Stromal cell of bone marrow (primary cell): ENCODE measurements around the gene KIT.

Source experiments
- DNase-seq: peaks from one replicate; pipeline ENCODE4 v3.0.0-alpha.2; 2012; ENCODE audit warnings: low read depth

KIT gene

DNA sequence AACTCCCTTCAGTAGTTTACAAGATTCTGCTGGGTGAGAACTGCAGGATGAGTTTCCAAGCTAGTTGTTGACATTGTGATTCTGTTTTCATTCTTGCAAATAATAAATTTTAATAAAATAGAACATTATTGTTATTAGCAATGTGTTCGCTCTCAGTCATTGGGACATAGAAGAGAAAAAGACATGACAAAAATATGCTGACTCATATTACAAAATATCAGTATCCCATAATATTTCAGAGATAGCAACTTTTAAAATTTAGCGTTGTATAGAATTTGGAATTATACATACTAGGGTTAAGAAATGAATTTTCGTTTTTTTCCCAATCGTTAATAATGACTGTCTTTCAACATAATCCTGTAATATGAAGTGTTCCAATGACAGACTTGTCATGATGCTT lies 45.4 kb downstream of the KIT start:
- no peak for DNase-seq

DNA sequence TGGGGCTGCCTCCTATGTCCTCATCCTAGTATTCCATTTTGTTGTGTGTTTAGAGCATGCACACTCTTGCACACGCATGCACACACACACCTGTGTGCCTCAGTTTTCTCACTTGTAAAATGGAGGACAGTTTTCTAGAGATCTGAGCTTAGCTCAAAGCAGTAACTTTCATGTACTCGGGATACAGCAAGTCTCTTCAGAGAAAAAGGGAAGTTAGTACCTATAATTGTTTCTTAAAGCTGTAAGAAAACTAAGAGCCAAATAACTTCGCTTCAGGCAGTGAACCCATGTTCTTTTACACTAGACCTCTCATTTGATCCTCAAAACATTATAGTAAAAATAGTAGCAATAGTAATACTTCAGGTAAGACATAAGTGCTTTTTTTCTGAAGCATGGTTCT lies 49.6 kb downstream of the KIT start:
- no peak for DNase-seq

DNA sequence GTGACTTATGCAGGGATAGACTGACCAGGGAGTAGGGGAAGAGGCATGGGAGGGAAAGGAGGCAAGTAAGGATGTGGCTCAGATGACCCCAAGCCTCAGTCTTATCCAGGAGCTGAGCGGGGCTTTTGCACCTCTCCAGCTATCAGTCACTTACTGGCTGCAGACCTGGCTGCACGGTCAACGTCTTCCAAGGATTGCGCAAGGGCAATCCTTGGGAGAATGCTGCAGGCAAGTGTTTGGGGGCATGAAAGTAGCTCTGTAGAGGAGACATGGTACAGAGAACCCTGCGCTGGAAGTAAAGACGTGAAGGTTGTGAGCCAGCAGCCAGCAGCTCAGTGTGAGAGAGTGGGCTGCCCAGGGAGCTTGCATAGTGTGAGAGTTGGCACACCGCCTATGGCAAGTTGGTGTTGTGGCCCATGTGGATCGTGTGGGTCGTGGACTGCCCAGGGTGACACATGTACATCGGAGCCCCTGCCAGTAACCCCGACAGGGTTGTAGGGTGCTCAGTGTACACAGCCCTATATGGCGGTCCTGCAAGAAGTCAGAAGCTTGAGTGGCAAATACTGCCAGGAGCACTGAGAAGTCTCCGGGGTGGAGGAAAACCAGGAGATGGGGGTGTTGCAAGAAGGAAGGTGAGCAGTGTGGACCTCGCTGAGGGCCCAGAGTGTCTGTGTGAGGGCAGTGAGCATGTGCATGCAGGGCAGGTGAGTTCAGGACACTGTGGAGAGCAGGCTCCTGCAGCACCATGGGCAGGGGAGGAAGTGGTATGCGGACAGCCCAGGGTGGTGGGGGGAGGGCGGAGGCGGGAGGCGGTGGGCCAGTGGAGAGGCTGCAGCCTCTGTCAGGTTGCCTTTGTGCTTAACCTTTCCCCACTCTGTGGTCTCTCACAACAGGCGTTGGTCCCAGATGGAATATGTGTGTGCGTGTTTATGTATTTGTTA lies 50.9 kb downstream of the KIT start:
- DNase-seq: no peak

DNA sequence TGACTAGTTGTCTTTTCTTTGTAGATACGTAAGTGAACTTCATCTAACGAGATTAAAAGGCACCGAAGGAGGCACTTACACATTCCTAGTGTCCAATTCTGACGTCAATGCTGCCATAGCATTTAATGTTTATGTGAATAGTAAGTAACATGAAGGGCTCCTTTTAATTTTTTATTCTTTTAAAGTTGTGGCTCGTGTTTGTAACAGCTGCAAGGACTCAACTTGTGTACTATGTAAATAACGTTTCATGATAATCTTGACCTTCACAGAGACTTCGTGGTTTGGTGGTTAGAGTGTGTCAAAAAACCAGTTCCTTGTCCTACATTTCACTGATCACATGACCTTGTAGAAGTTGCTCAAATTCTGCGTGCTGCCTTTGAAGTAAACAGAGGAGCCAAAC lies 51.6 kb downstream of the KIT start:
- no peak for DNase-seq

DNA sequence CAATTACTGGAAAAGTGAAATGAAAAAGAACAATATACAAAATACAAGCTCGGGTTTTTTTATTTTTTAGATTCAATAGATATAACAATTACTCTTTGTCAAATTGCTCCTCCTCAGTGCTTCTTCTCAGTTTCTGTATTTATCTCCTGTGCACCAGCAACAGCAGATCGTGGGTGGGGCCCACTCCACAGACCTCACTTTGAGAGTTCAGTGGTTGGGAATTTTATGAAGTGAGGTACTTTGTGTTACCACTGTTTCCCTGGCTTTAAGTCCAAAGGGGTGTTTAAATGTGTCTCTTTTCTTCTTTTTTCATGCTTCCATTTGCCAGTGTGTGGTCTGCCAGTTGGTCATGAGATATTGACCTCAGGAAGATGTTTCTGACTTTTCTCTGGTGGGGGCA lies 54.4 kb downstream of the KIT start:
- no peak for DNase-seq

DNA sequence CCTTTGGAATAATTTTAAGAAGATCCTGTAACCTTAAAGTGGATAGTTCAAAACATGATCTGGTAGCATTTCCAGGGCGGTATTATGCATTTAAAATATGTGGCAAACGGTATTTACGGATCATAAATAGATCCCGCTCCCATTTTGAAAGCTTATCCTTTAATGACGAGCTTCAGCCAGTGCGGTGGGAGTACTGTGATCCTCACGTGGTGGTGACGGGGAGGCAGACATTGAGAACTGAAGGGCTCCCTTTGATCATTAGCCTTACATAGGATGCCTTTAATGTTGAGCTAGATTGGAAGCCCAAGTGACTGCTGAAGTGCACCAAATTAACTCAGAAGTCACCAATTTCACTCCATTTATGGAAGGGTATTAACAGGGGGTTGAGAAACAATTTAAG lies 56.9 kb downstream of the KIT start:
- DNase-seq: no peak

DNA sequence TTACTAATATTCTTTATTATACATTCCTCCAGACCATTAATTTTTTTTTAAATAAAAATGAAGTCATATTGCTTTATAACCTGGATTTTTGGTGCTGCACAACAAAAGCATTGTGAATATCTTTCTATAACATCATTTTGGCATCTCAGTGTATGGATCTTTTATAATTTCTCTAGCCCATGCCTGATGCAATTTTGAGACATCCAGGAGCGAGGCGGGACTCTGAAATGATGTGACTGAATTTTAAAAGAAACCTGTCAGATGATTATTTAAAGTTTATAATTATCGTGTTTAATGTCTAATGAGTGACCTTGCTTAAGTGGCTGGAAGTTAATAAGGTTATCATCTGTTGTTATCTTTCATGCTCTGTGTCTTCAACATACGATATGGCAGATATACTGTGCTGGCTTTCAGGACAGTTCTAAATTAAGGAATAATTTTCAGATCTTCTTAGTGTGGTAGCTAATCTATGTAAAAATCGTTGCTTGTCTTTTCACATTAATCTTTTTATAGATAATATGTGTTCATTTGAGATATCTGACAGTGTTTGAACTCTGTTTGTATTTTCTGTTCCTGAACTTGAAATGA lies 58.8 kb downstream of the KIT start:
- no peak for DNase-seq

DNA sequence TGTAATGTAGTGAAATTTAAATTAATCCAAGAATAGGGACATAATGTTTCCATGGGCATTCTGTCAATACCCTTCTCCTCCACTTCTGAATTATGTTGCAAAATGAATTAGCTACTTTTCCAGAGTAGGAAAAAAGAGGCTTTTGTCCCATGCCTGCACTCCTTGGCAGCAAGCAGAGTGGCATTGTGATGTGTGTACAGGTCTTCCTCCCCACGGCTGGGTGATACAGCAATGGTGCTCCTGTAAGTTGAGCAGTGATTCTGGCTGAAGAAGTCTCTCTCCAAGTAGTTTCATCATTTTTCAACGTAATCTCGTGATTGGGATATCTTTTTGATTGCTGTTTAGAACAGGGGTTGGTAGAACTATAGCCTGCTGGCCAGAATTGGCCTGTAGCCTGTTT lies 59.9 kb downstream of the KIT start:
- DNase-seq: no peak

DNA sequence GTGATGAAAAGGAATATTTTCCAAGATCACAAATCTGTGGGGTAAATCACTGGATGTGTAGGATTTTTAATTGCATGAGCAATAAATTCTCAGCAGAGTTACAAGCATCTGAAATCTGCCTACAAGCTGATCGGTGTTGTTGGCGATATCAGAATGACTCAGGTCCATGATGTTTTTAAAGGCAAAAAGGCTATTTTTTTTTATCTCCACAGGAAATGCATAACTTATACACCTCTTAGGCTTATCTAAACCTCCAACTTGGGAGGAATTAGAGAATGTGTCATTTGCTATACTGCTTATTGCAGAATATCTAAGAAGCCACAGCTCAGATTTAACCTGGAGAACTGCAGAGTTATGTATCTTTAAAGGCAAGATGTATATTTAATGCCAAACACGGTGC lies 61.6 kb downstream of the KIT start:
- no peak for DNase-seq

DNA sequence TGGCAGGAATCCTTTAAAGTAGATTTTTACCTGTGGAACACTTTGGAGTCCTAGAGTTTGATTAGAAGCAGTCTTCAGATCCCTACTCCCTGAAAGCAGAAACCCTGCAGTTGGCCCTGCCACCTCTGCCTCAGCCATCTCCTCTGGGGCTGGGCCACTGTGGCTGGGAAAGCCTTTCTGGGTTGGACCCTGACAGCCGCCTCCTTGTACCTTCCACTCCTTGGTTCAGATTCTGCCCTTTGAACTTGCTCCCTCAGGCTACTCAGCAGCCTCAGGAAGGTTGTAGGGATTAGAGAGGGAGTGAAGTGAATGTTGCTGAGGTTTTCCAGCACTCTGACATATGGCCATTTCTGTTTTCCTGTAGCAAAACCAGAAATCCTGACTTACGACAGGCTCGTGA lies 65.5 kb downstream of the KIT start:
- no peak for DNase-seq

DNA sequence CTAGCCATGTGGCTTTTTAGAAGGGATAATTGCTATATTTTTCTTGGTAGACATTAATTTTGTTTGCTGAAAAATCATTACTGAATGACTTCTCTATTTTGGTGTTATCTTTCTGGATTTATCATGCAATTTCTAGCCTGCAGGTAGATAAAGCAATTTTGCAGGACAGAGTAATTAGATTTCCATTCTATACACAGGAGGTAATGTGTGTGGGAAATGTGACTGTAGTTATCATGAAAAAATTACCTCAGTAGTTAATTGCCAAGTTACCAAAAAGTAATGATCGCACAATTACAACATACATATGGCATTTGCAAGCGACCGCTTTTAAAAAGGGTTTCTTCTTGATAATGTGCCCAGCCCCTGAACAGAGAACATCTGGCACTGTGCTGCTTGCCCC lies 66.1 kb downstream of the KIT start:
- DNase-seq: no peak

DNA sequence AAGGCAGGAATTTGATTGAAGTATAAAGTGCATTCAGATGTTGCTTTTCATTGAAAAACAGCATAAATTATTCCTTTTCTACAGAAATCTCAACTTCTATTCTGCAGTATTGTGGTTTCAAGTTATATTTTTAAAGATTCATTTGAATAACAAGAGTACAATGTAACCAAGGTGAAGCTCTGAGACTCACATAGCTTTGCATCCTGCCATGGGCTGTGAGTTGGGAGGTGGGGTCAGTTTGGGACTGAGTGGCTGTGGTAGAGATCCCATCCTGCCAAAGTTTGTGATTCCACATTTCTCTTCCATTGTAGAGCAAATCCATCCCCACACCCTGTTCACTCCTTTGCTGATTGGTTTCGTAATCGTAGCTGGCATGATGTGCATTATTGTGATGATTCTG lies 69.2 kb downstream of the KIT start:
- no peak for DNase-seq

DNA sequence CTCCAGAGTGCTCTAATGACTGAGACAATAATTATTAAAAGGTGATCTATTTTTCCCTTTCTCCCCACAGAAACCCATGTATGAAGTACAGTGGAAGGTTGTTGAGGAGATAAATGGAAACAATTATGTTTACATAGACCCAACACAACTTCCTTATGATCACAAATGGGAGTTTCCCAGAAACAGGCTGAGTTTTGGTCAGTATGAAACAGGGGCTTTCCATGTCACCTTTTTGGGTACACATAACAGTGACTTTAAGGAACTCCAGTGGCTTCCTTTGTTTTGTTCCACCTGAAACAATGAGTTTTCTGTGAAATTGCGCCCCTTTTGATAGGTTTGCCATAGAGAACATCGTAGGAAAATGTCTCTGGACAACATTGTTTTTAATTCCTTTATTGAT lies 69.6 kb downstream of the KIT start:
- DNase-seq: no peak

DNA sequence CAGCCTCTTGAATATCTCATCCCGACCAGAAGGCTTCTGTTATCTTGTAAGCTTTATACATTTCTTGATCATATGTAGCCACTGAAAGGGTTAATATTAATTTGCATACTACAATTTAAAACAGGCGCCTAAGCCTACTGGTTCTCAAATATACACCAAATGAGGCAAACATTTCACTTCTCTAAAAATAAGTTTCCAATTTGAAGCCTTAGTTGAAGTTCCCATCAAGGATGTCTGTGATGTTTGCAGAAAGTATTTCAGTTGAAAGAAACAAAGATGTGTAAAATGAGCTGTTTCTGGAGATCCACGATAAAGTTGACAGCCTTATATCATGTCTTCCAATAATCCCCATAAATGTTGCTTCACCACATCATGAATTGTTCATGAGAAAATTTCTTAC lies 70.6 kb downstream of the KIT start:
- DNase-seq: no peak

DNA sequence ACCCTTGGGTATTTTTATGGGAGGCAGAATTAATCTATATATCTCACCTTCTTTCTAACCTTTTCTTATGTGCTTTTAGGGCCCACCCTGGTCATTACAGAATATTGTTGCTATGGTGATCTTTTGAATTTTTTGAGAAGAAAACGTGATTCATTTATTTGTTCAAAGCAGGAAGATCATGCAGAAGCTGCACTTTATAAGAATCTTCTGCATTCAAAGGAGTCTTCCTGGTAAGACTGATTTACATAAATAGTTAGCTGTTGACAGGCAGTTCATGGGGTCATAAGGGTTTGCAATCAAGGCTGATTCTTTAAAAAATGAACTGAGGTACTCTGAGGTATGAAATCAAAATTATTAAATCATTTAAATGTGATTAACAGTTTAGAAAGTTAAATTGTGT lies 71.5 kb downstream of the KIT start:
- no peak for DNase-seq

DNA sequence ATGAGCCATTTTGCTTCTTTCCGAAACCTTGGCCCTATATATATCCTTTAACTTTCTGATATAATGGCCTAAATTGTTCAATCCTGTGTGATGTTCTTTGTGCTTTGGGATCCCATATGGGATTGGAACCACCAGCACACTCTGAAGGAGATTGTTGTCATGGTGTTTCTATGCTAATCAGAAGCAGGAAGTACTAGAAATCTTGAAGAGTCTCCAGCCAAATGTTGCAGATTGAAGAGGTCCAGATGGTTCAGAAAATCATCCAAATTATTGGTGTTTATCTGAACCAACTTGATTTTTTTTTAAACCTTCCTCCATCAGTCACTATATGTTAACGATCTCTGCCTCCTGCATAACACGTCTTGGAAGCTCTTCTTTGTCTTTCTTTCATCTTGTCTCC lies 72.8 kb downstream of the KIT start:
- no peak for DNase-seq

DNA sequence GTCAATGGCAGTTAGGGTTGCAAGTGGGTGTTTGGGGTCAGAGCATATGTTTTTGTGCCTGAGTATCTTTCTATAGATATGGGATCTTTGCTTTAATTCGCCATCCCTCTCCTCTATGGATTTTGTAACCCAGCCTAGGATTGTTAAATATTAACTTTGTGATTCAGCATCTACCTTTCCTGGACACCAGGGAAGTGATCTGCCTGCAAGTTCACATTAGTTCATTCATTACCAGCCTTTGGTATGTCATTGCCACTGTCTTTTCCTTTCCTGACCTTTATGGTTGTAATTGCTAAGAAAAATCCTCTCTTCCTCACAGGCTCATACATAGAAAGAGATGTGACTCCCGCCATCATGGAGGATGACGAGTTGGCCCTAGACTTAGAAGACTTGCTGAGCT lies 73.8 kb downstream of the KIT start:
- no peak for DNase-seq

DNA sequence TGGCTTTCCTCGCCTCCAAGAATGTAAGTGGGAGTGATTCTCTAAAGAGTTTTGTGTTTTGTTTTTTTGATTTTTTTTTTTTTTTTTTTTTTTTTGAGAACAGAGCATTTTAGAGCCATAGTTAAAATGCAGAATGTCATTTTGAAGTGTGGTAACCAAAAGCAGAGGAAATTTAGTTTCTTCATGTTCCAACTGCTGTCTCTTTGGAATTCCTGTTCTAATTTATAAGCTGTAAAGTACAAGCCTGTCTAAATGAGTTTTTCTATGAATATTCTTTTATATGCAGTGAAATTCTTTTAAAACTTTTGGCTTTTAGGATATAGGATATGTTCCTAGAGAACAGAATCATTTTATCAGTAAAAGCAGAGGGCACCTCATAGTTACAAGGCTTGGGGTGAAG lies 74.2 kb downstream of the KIT start:
- no peak for DNase-seq

DNA sequence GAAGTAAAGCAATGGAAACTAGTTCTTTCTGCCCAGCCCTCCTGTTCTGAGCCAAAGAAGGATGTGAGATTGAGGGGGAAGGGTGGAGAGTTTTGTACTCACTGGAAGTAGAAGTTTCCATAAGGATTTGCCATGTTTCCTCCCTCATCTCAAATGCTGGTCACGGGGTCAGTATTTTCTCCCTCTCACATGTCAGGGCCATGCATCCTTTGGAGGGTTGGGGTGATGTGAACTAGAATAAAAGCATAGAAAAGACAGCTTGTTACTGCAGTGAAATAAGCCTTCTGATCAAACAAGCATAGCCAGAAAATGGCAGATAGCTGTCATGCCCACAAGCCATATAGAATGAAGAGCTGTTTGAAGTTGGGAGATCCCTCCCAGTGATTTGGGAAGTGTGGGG lies 79.7 kb downstream of the KIT start:
- DNase-seq: no peak

DNA sequence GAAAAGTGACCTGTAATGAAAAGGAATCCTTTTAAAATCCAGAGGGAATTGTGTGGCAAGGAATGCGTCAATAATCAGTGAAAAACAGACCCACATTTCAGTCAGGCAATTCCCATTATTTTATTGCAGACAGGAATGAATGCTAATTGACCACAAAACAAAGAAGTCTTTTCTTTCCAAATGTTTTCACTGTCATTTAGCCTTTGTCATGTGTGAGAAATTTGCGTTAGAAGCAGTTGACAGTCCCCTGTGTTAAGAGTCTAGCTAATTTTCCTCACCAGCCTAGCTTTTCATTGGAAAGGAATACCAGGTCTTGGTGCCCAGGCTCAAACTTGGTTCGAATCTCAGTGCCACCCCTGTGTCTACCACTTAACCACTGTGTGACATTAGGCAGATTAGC lies 83.4 kb downstream of the KIT start:
- no peak for DNase-seq

DNA sequence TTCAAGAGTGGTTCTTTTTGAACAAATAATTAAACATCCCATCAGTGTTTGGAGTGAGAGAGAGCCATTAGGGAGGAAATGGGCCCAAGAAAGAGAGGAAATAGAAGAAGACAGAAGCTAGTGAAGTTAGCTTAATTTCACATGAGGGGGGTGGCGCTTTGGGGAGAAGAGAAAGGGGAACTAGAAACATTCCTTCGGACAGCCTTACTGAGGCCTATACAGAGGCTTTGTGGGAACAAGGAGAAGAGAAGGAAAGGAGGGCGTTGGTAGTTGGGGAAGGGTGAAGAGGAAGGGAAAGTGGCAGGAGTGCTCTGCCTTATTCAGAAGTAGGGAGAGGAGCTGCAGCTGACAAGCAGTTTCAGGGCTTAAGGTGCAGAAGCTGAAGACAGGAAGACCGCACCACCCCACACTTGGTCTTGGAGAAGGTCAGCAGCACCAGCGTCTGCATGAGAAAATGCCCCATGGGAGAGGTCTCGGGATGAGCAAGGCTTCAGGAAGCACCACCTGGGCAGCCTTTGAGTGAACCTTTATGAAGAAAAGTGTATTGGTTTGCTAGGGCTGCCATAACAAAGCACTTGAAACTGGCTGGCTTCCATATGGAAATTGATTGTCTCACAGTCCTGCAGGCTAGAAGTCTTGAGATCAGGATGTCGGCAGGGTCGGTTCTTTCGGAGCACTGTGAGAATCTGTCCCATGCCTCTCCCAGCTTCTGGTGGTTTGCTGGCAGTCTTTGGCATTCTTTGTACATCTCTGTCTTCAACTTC lies 85.1 kb downstream of the KIT start:
- no peak for DNase-seq

DNA sequence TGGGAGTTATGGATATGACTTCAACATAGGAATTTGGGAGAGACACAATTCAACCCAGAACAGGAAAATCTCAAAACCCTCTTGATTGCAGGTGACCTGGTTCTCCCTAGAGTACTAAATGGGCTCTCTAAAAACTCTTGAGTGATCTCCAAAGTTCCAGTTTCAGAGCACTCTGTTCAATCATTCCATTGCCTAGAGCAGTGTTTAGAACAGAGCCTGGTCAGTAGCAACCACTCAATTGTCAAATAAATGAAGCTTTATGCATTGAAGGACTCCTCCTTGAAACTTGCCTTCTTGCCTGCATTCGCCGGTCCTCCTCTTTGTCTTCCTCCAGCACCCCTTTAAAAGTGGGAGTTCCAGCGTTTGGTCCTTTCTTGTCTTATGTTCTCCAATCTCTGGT lies 85.8 kb downstream of the KIT start:
- DNase-seq: no peak

DNA sequence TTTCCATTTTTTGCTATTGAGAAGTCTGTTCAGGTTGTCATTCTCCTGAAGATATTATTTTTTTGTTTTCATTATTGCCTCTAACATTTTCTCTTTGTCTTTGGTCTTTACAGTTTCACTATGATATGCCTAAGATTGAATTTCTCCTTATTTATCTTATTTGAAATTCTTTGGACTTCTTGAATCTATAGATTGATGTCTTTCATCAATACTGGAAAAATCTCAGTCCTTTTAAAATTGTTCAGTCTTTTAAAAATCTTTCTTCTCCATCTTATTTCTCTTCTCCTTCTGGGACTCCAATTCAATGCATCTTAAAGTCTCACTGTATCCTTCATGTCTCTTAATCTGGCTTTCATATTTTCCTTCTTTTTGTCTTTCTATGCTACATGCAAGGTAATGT lies 86.7 kb downstream of the KIT start:
- DNase-seq: no peak
